IMR-90 (cell line): ENCODE measurements around the gene TMLHE. TPM values are rescaled to one million over a fixed set of nuclear protein-coding genes. Genes with fewer than 3 reads are reported as not detected.
"Not testable (repeated sequence)": the region's sequence is repeated elsewhere in the genome, so short reads cannot be mapped to it uniquely, and the experiment has no call there.

Source experiments
- ATAC-seq: fragments of 200-7000 bp; cut with Tn5 transposase; 2 replicates; pipeline ENCODE4 v1.9.1; 2020; ENCODE audit warnings: low read depth, mild to moderate bottlenecking, moderate library complexity
- BruUV-seq: library from RNA; stranded (reverse); fragments of 400-500 nt; replicated peaks from 2 replicates; lab custom pipeline; 2021; lab: Mats Ljungman, UMichigan
- CTCF ChIA-PET: fragments of 300-600 bp; formaldehyde crosslinking; extraction: SDS; loops from one replicate; lab custom pipeline; 2021; ENCODE audit warnings: antibody characterized with exemption; lab: Yijun Ruan, JAX
- POLR2A ChIA-PET: fragments of 300-600 bp; sonication (Branson Sonifier 250); formaldehyde crosslinking; loops from one replicate; lab custom pipeline; 2022; ENCODE audit warnings: antibody characterized with exemption; ENCODE audit not compliant: unreplicated experiment; lab: Charles Lee
- DNase-seq: peaks from one replicate; pipeline ENCODE4 v3.0.0; 2013
- H2AFZ ChIP-seq: replicated peaks from 2 replicates; pipeline ENCODE3; 2013; ENCODE audit warnings: low read length, mild to moderate bottlenecking; ENCODE audit not compliant: poor library complexity
- H2AK5ac ChIP-seq: 2 replicates; pipeline ENCODE4 v1.6.1; 2013; ENCODE audit warnings: low read depth, low read length, inconsistent platforms
- H2AK9ac ChIP-seq: replicated peaks from 2 replicates; pipeline ENCODE3; 2013; ENCODE audit warnings: mild to moderate bottlenecking, low read depth, low read length, moderate library complexity; ENCODE audit not compliant: poor library complexity
- H2BK120ac ChIP-seq: 2 replicates; pipeline ENCODE4 v1.6.1; 2013; ENCODE audit warnings: low read depth, low read length, inconsistent platforms
- H2BK15ac ChIP-seq: 3 replicates; pipeline ENCODE4 v1.6.1; 2013; ENCODE audit warnings: low read depth, low read length, inconsistent platforms
- H2BK20ac ChIP-seq: 2 replicates; pipeline ENCODE4 v1.6.1; 2013; ENCODE audit warnings: low read depth, mild to moderate bottlenecking, inconsistent platforms, low read length, moderate library complexity
- H2BK5ac ChIP-seq: 2 replicates; pipeline ENCODE4 v1.6.1; 2013; ENCODE audit warnings: mild to moderate bottlenecking, low read depth, low read length, inconsistent platforms; ENCODE audit not compliant: poor library complexity, severe bottlenecking
- H3K14ac ChIP-seq: replicated peaks from 2 replicates; pipeline ENCODE4 v1.6.1; 2013; ENCODE audit warnings: low read depth, low read length, inconsistent platforms
- H3K18ac ChIP-seq: 2 replicates; pipeline ENCODE4 v1.6.1; 2013; ENCODE audit warnings: low read depth, low read length, control low read depth
- H3K23ac ChIP-seq: 2 replicates; pipeline ENCODE4 v1.6.1; 2013; ENCODE audit warnings: low read depth, low read length, inconsistent platforms
- H3K27ac ChIP-seq: 2 replicates; pipeline ENCODE4 v1.5.1; 2013; ENCODE audit warnings: mild to moderate bottlenecking, control low read depth, low read length; ENCODE audit not compliant: insufficient read depth
- H3K27me3 ChIP-seq: 2 replicates; pipeline ENCODE4 v1.6.1; 2013; ENCODE audit warnings: low read length; ENCODE audit not compliant: control insufficient read depth, insufficient read depth
- H3K36me3 ChIP-seq: 2 replicates; pipeline ENCODE4 v1.6.1; 2013; ENCODE audit warnings: low read length, mixed read lengths; ENCODE audit not compliant: control insufficient read depth, insufficient read depth
- H3K4ac ChIP-seq: 2 replicates; pipeline ENCODE4 v1.6.1; 2013; ENCODE audit warnings: low read depth, low read length, inconsistent platforms
- H3K4me1 ChIP-seq: 2 replicates; pipeline ENCODE4 v1.6.1; 2013; ENCODE audit warnings: low read length, mixed read lengths; ENCODE audit not compliant: control insufficient read depth, insufficient read depth
- H3K4me2 ChIP-seq: 2 replicates; pipeline ENCODE4 v1.6.1; 2013; ENCODE audit warnings: low read depth, mild to moderate bottlenecking, control low read depth, low read length, moderate library complexity
- H3K4me3 ChIP-seq: 2 replicates; pipeline ENCODE4 v1.5.1; 2013; ENCODE audit warnings: low read depth, mild to moderate bottlenecking, control low read depth, low read length, moderate library complexity; ENCODE audit not compliant: insufficient read depth
- H3K56ac ChIP-seq: 2 replicates; pipeline ENCODE4 v1.6.1; 2013; ENCODE audit warnings: low read length, inconsistent platforms; ENCODE audit not compliant: insufficient read depth; ENCODE audit errors: extremely low read depth
- H3K79me1 ChIP-seq, 2 experiments: 2 replicates each; pipeline ENCODE4 v1.6.1; 2013; ENCODE audit warnings: low read length in 2 of 2, inconsistent platforms in 1 of 2, low read depth in 1 of 2
- H3K9ac ChIP-seq: 2 replicates; pipeline ENCODE4 v1.6.1; 2013; ENCODE audit warnings: low read depth, low read length, control low read depth
- H3K9me1 ChIP-seq: 2 replicates; pipeline ENCODE4 v1.6.1; 2013; ENCODE audit warnings: low read length, inconsistent platforms; ENCODE audit not compliant: insufficient read depth
- H3K9me3 ChIP-seq: 2 replicates; pipeline ENCODE4 v1.6.1; 2013; ENCODE audit warnings: low read length; ENCODE audit not compliant: control insufficient read depth, insufficient read depth
- H4K20me1 ChIP-seq: 2 replicates; pipeline ENCODE4 v1.6.1; 2013; ENCODE audit warnings: low read length, inconsistent platforms; ENCODE audit not compliant: insufficient read depth
- H4K5ac ChIP-seq: 2 replicates; pipeline ENCODE4 v1.6.1; 2013; ENCODE audit warnings: mild to moderate bottlenecking, low read depth, low read length, control low read depth
- H4K8ac ChIP-seq, 2 experiments: 2 replicates each; pipeline ENCODE4 v1.6.1; 2013; ENCODE audit warnings: low read depth in 2 of 2, low read length in 2 of 2, control low read depth in 1 of 2, inconsistent platforms in 1 of 2
- H4K91ac ChIP-seq: 2 replicates; pipeline ENCODE4 v1.6.1; 2013; ENCODE audit warnings: low read depth, low read length, inconsistent platforms; ENCODE audit not compliant: insufficient read depth
- dilution Hi-C: fragments of 300-500 bp; cut with HindIII; formaldehyde crosslinking; loops from one replicate; pipeline ENCODE4 v1.14.3; 2018; ENCODE audit warnings: low sequenced_read_pairs; ENCODE audit not compliant: unreplicated experiment
- in situ Hi-C: fragments of 300-500 bp; cut with MboI; formaldehyde crosslinking; loops from 3 replicates; pipeline ENCODE4 v1.14.3; 2019; ENCODE audit warnings: low sequenced_read_pairs, inconsistent platforms, mixed read lengths
- intact Hi-C: fragments of 100-400 bp; cut with micrococcal nuclease; formaldehyde crosslinking; loops from 2 replicates; pipeline ENCODE4 v1.10.0; 2022
- polyA plus RNA-seq, 3 experiments: library from polyadenylated mRNA; depleted of rRNA; stranded (reverse); fragments of >200 nt; gene quantifications; 2 replicates each; pipeline ENCODE4 v1.2.3, GENCODE V29; 2012; ENCODE audit warnings: low replicate concordance in 1 of 3
- total RNA-seq: library from RNA; depleted of rRNA; stranded (reverse); fragments of >200 nt; gene quantifications from 2 replicates; pipeline ENCODE4 v1.2.3, GENCODE V29; 2012

TMLHE gene
- total and polyA plus RNA-seq, 2 of the 4 experiments (the other 2 are of a cell fraction) = 10.9 to 20.4 TPM

DNA sequence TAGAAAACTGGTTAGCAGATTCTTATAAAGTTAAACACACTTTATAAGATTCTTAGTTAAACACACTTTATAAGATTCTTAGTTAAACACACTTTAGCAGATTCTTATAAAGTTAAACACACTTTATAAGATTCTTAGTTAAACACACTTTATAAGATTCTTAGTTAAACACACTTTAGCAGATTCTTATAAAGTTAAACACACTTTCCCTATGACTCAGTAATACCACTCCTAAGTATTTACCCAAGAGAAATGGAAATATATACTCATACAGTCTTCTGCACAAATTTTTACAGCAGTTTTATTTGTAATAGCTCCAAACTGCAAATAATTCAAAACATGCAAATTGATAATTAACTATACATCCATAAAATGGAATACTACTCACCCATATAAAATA lies 7.4 kb upstream of the TMLHE start:
- H2BK5ac ChIP-seq, H2AK9ac ChIP-seq, POLR2A ChIA-PET, H3K4ac ChIP-seq, H3K9me1 ChIP-seq, H3K4me2 ChIP-seq, BruUV-seq, in situ Hi-C loops, H3K14ac ChIP-seq, ATAC-seq, dilution Hi-C loops, H2AFZ ChIP-seq, H3K79me1 ChIP-seq, H4K91ac ChIP-seq, H2BK120ac ChIP-seq, H2BK15ac ChIP-seq, H3K23ac ChIP-seq, H3K27ac ChIP-seq, H4K8ac ChIP-seq, H3K4me1 ChIP-seq, DNase-seq, H3K4me3 ChIP-seq, H3K9me3 ChIP-seq, H3K27me3 ChIP-seq, H3K56ac ChIP-seq, H2BK20ac ChIP-seq, H3K18ac ChIP-seq, H2AK5ac ChIP-seq, intact Hi-C loops, CTCF ChIA-PET, H3K9ac ChIP-seq, H4K5ac ChIP-seq, H4K20me1 ChIP-seq, H3K36me3 ChIP-seq: not testable (repeated sequence)
